H1 (cell line): ENCODE measurements around the gene REPS1. TPM values are rescaled to one million over a fixed set of nuclear protein-coding genes. Genes with fewer than 3 reads are reported as not detected.

Experiments used
- CTCF ChIA-PET: fragments of 300-600 bp; sonication (Branson Sonifier 250); formaldehyde crosslinking; loops from one replicate; lab custom pipeline; 2021; ENCODE audit not compliant: partially characterized antibody; lab: Charles Lee
- POLR2A ChIA-PET: fragments of 300-600 bp; sonication (Branson Sonifier 250); formaldehyde crosslinking; loops from one replicate; lab custom pipeline; 2021; ENCODE audit warnings: inconsistent platforms; ENCODE audit not compliant: partially characterized antibody; lab: Charles Lee
- DNase-seq, 2 experiments: peaks; one replicate each; pipeline versions ENCODE4 v3.0.0 to v3.0.0-alpha.2; 2010 to 2022; ENCODE audit warnings: low spot score in 2 of 2, low read depth in 1 of 2, mixed read lengths in 1 of 2
- FAIRE-seq: peaks from 2 replicates; lab custom pipeline; 2011; peaks lifted over from hg19 to GRCh38; lab: Jason Lieb, UNC
- H2AFZ ChIP-seq: 2 replicates; pipeline ENCODE4 v1.8.1; 2012; ENCODE audit warnings: low read length, inconsistent platforms
- H2AK5ac ChIP-seq: 2 replicates; pipeline ENCODE4 v1.6.1; 2013; ENCODE audit warnings: low read depth, low read length
- H2BK120ac ChIP-seq: replicated peaks from 2 replicates; pipeline ENCODE3; 2013; ENCODE audit warnings: low read depth, low read length, inconsistent platforms
- H2BK12ac ChIP-seq: 2 replicates; pipeline ENCODE4 v1.6.1; 2013; ENCODE audit warnings: low read depth, low read length
- H2BK15ac ChIP-seq: 2 replicates; pipeline ENCODE4 v1.6.1; 2013; ENCODE audit warnings: low read length
- H2BK20ac ChIP-seq: 2 replicates; pipeline ENCODE4 v1.6.1; 2013; ENCODE audit warnings: low read length
- H2BK5ac ChIP-seq: 2 replicates; pipeline ENCODE4 v1.6.1; 2013; ENCODE audit warnings: low read depth, low read length
- H3K14ac ChIP-seq: 2 replicates; pipeline ENCODE4 v1.6.1; 2013; ENCODE audit warnings: inconsistent platforms; ENCODE audit not compliant: insufficient read length
- H3K18ac ChIP-seq: 2 replicates; pipeline ENCODE4 v1.6.1; 2013; ENCODE audit warnings: low read length; ENCODE audit errors: extremely low read depth
- H3K23ac ChIP-seq: 2 replicates; pipeline ENCODE4 v1.6.1; 2013; ENCODE audit warnings: inconsistent platforms; ENCODE audit not compliant: insufficient read length
- H3K23me2 ChIP-seq: 2 replicates; pipeline ENCODE4 v1.6.1; 2013; ENCODE audit warnings: low read depth, low read length
- H3K27ac ChIP-seq: 2 replicates; pipeline ENCODE4 v1.6.1; 2011; ENCODE audit warnings: low read depth, low read length, inconsistent platforms
- H3K27me3 ChIP-seq, 4 experiments: replicated peaks in 1 of 4; 1 replicate in 1 of 4; 2 replicates in 3 of 4; pipeline versions ENCODE4 v1.6.1 to v1.8.1; 2011 to 2013; ENCODE audit warnings: low read length in 3 of 4, mild to moderate bottlenecking in 3 of 4, inconsistent platforms in 2 of 4, mixed read lengths in 2 of 4, moderate library complexity in 1 of 4; ENCODE audit not compliant: control insufficient read depth in 3 of 4, insufficient read depth in 3 of 4; ENCODE audit errors: extremely low read depth in 1 of 4
- H3K36me3 ChIP-seq, 4 experiments: 2 replicates each; pipeline versions ENCODE4 v1.6.1 to v1.8.1; 2011 to 2013; ENCODE audit warnings: mild to moderate bottlenecking in 4 of 4, low read length in 3 of 4, moderate library complexity in 2 of 4, control low read depth in 1 of 4, inconsistent platforms in 1 of 4; ENCODE audit not compliant: insufficient read depth in 4 of 4, control insufficient read depth in 2 of 4
- H3K4ac ChIP-seq: replicated peaks from 2 replicates; pipeline ENCODE3; 2013; ENCODE audit warnings: low read length, low read depth, mixed read lengths, inconsistent platforms; ENCODE audit not compliant: insufficient read length
- H3K4me1 ChIP-seq, 4 experiments: replicated peaks in 1 of 4; 1 replicate in 1 of 4; 2 replicates in 3 of 4; pipeline versions ENCODE4 v1.6.1 to v1.8.1; 2011 to 2013; ENCODE audit warnings: low read length in 3 of 4, inconsistent platforms in 2 of 4, mixed read lengths in 1 of 4; ENCODE audit not compliant: insufficient read depth in 4 of 4, control insufficient read depth in 3 of 4
- H3K4me2 ChIP-seq, 2 experiments: 2 replicates each; pipeline versions ENCODE4 v1.6.1 to v1.8.1; 2011 to 2013; ENCODE audit warnings: low read depth in 2 of 2, low read length in 2 of 2, control low read depth in 1 of 2, inconsistent platforms in 1 of 2, mild to moderate bottlenecking in 1 of 2; ENCODE audit not compliant: insufficient read depth in 1 of 2
- H3K4me3 ChIP-seq, 4 experiments: fragments of 200-600, 300-600 bp in 1 of 4; sonication (generic), shearing (Covaris generic), sonication (Bioruptor Twin) in 1 of 4; 2 replicates each; pipeline versions ENCODE4 v1.5.1 to v1.8.1; 2011 to 2016; ENCODE audit warnings: low read length in 4 of 4, low read depth in 3 of 4, control low read depth in 2 of 4, inconsistent platforms in 2 of 4, mild to moderate bottlenecking in 2 of 4, mixed read lengths in 1 of 4, moderate library complexity in 1 of 4; ENCODE audit not compliant: insufficient read depth in 2 of 4; ENCODE audit errors: extremely low read depth in 1 of 4
- H3K56ac ChIP-seq: replicated peaks from 2 replicates; pipeline ENCODE3; 2013; ENCODE audit warnings: low read depth, mild to moderate bottlenecking, mixed read lengths, low read length, inconsistent platforms; ENCODE audit not compliant: insufficient read length
- H3K79me1 ChIP-seq: 2 replicates; pipeline ENCODE4 v1.6.1; 2013; ENCODE audit warnings: low read depth, low read length, control low read depth
- H3K79me2 ChIP-seq, 2 experiments: 2 replicates each; pipeline versions ENCODE4 v1.6.1 to v1.8.1; 2012 to 2013; ENCODE audit warnings: low read length in 2 of 2, mild to moderate bottlenecking in 2 of 2, inconsistent platforms in 1 of 2; ENCODE audit not compliant: insufficient read depth in 2 of 2, control insufficient read depth in 1 of 2
- H3K9ac ChIP-seq, 4 experiments: replicated peaks in 1 of 4; 1 replicate in 1 of 4; 2 replicates in 3 of 4; pipeline versions ENCODE4 v1.6.1 to v1.8.1; 2011 to 2013; ENCODE audit warnings: low read depth in 3 of 4, low read length in 3 of 4, control low read depth in 2 of 4, mild to moderate bottlenecking in 2 of 4, moderate library complexity in 2 of 4, inconsistent platforms in 1 of 4; ENCODE audit errors: extremely low read depth in 1 of 4
- H3K9me3 ChIP-seq, 2 experiments: 2 replicates each; pipeline versions ENCODE4 v1.6.1 to v1.8.1; 2012 to 2013; ENCODE audit warnings: mild to moderate bottlenecking in 2 of 2, moderate library complexity in 2 of 2, control low read depth in 1 of 2, inconsistent platforms in 1 of 2, low read depth in 1 of 2, low read length in 1 of 2, mixed read lengths in 1 of 2; ENCODE audit not compliant: insufficient read depth in 2 of 2
- H4K20me1 ChIP-seq, 2 experiments: replicated peaks in 1 of 2; 2 replicates each; pipeline versions ENCODE3 to v1.8.1; 2011 to 2013; ENCODE audit warnings: inconsistent platforms in 2 of 2, low read length in 2 of 2, mild to moderate bottlenecking in 1 of 2; ENCODE audit not compliant: insufficient read depth in 2 of 2, control insufficient read depth in 1 of 2
- H4K5ac ChIP-seq: 2 replicates; pipeline ENCODE4 v1.6.1; 2013; ENCODE audit warnings: low read length, low read depth, mixed read lengths, inconsistent platforms; ENCODE audit not compliant: insufficient read length
- H4K8ac ChIP-seq: 2 replicates; pipeline ENCODE4 v1.8.0; 2013; ENCODE audit warnings: mild to moderate bottlenecking, moderate library complexity, low read length, inconsistent platforms; ENCODE audit not compliant: insufficient read depth; ENCODE audit errors: extremely low read depth
- H4K91ac ChIP-seq: replicated peaks from 2 replicates; pipeline ENCODE3; 2013; ENCODE audit warnings: low read length, mixed read lengths, inconsistent platforms; ENCODE audit not compliant: insufficient read length
- WGBS, 2 experiments: shearing (Covaris generic) in 1 of 2; methylation state at CpG; one replicate each; pipeline versions ENCODE4 v1.1.6 to v1.1.7; 2013 to 2015; ENCODE audit warnings: low lambda C conversion rate in 2 of 2, mixed read lengths in 2 of 2, inconsistent platforms in 1 of 2, low coverage in 1 of 2, missing lambda C conversion rate in 1 of 2; ENCODE audit not compliant: insufficient replicate concordance in 2 of 2, insufficient coverage in 1 of 2, insufficient read length in 1 of 2; ENCODE audit errors: extremely low coverage in 1 of 2, missing lambda C conversion rate in 1 of 2; 5-methylcytosine and 5-hydroxymethylcytosine counted together
- polyA plus RNA-seq, 7 experiments: library from polyadenylated mRNA; depleted of rRNA in 3 of 7; stranded (reverse) in 5 of 7; unstranded in 2 of 7; fragments of >200 nt in 5 of 7; fragments of 200-250 nt in 2 of 7; gene quantifications; 1 replicate in 5 of 7; 2 replicates in 1 of 7; 4 replicates in 1 of 7; pipeline versions ENCODE4 v1.2.1 to v1.2.3, GENCODE V29; 2011 to 2013; ENCODE audit warnings: missing spikeins in 2 of 7, mixed read lengths in 2 of 7
- total RNA-seq: library from RNA; stranded (reverse); fragmentation: NEBNext Ultra II Directional; extraction: Animal tissue kit (Norgen Biotek cat#: 25700); gene quantifications from 2 replicates; pipeline ENCODE4 v1.2.1, GENCODE V29; 2021

Gene REPS1
- total and polyA plus RNA-seq, 2 of the 8 experiments (the other 6 are each of a cell fraction or from before 2014, with no cell fraction given), result 52.1 to 68.9 TPM

DNA sequence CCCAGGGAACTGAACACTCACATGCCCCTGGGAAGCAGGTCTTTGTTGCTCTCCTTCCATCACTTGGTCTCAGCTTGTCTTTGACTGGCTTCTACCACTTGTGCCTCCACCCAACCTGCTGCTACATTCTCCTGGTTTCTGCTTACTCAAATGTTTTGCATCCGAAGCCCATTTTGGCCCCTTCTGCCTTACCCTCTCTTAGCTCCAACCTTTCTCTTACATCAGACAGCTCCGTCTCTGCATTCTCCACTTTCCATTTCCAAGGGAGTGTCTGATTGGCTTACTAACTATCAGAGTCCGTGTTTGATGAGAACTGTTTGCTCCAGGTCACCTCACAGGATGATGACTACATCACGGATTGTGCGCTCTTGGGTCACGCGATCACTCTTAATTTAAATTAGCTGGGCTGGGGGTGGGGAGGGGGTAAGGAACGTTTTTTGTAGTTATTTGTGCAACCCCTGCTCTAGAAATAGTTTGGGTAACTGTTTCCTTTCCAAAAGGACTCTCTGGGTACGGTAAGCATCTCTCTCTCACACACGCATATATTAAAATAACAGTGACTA is 39.6 kb upstream of the REPS1 start:
- H3K56ac ChIP-seq, result no peak overlapping the region
- H3K27me3 ChIP-seq, result no peaks in the 10 kb centered on the region
- no peak overlapping the region for H3K23ac ChIP-seq
- H3K79me2 ChIP-seq, result peaks cover 5 to 43% of the 10 kb centered on the region in 2 experiments
- H4K20me1 ChIP-seq, result no peaks in the 10 kb centered on the region
- DNase-seq (peak in 1 of 2 experiments; percentile 56), FAIRE-seq (peak; percentile 62)
- ChIA-PET POLR2A (interaction anchor here (0.6 to 1.5 kb wide), 14 partner anchors 9 to 469 kb away, joined by 3 to 7 read pairs (median 3); partner anchors contain the start of gene ECT2L), CTCF (interaction anchor here (1.1 kb wide), 1 partner anchor 39 kb away, joined by 5 read pairs; the partner anchor contains the start of gene REPS1)
- H3K4me3 ChIP-seq, result peak overlapping the region; percentile 91 to 99 (median 96)
- peak overlapping the region; percentile 0 for H4K5ac ChIP-seq
- peaks cover 4 to 13% (median 9%) of the 10 kb centered on the region in 4 experiments; a peak in 6 of 7 replicates for H3K4me1 ChIP-seq
- H3K36me3 ChIP-seq, result no peaks in the 10 kb centered on the region; a peak in 1 of 8 replicates
- peak overlapping the region; percentile 87; the same call in 1 of the 2 replicates for H2BK20ac ChIP-seq
- no peak overlapping the region for H2BK120ac ChIP-seq
- no peak overlapping the region; the same call in 1 of the 2 replicates for H3K18ac ChIP-seq
- peaks cover 5% of the 10 kb centered on the region for H3K79me1 ChIP-seq
- H3K4me2 ChIP-seq, result peak overlapping the region; percentile 68 to 100
- peak overlapping the region; percentile 91 for H3K27ac ChIP-seq
- peak overlapping the region; percentile 78 for H2AFZ ChIP-seq
- 0 out of 2 replicates have a peak overlapping the region, but pooled peaks have one; percentile 20 for H2BK15ac ChIP-seq
- no peak overlapping the region for H4K8ac ChIP-seq
- H2BK12ac ChIP-seq, result peak overlapping the region; percentile 94; the same call in 1 of the 2 replicates
- WGBS, 2 experiments, result 10% methylated on average over 10 of the region's 10 CpGs; no CpG with 5 or more reads in 1 of the 2 experiments
- H3K14ac ChIP-seq, result no peak overlapping the region
- peak overlapping the region; percentile 40 to 93 (median 90) for H3K9ac ChIP-seq
- H2AK5ac ChIP-seq, result peak overlapping the region; percentile 32; the same call in 1 of the 2 replicates
- H4K91ac ChIP-seq, result no peak overlapping the region
- no peak overlapping the region for H3K4ac ChIP-seq
- peaks cover 11% of the 10 kb centered on the region for H3K23me2 ChIP-seq
- H2BK5ac ChIP-seq, result peak overlapping the region; percentile 72
- no peaks in the 10 kb centered on the region for H3K9me3 ChIP-seq
